Uterus (tissue), 2 donors: ENCODE data around the gene HMCN1.

Experiments used
- CTCF ChIP-seq, 4 experiments: fragments of 200-600 bp in 2 of 4; fragments of 450-650 bp in 2 of 4; sonication (generic) in 2 of 4; IDR thresholded peaks; one replicate each; pipeline ENCODE4 v1.5.1; 2016 to 2019; ENCODE audit warnings: antibody characterized with exemption in 4 of 4, mild to moderate bottlenecking in 2 of 4, moderate library complexity in 1 of 4
- POLR2A ChIP-seq, 2 donors: fragments of 450-650 bp; IDR thresholded peaks; one replicate each; pipeline ENCODE4 v1.6.1; 2016; ENCODE audit warnings: antibody characterized with exemption in 2 of 2, mild to moderate bottlenecking in 1 of 2, moderate library complexity in 1 of 2

GRCh38 chr1:185912504-185912903 is 178.3 kb downstream of the HMCN1 start:
- TF ChIP-seq POLR2A (IDR thresholded peaks at IDR 0.05) = no peak
- TF ChIP-seq CTCF (IDR thresholded peaks at IDR 0.05) = no peak
